ENCODE measurements around the gene ZC3H12A. TPM values are rescaled to one million over a fixed set of nuclear protein-coding genes. Genes with fewer than 3 reads are reported as not detected.

ZC3H12A gene
- total and polyA plus RNA-seq, 8 donors = 8.4 to 89.3 (median 29.0) TPM

DNA sequence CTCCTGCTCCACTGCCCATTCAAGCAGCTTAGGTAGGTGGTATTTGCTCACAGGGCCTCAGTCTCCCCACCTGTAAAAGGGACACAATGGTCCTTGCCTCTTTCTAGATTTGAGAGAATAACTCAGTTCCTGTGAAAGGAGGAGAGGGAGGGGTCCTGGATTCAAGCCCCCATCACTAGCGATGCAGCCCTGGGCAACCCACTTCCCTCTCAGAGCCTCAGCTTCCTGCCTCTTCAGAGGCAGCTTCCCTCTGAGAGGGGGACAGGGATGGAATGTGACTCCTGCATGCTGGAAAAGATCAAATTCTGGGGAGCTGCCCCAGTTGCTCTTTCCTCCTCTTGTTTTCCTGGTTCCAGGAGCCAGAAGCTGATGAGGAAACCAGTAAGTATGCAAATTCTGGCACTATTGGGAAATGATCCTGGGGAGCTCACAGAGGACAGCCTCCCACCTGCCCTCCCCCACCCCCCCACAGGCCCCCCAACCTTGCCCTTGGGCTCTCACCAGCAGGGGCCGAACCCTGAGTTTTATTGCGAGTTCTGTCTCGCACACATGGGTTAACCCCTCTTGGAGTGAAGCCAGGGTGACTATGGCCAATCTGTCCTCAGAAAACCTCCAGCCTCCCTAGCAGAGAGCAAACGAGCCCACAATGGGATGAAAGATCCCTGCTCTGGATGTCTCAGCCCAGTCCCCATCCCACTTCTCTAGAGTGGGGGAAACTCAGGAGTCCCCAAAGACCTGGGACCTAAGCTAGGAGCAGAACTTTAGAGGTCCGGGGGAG lies 11.7 kb downstream of the ZC3H12A start:
- H3K27ac ChIP-seq = peak overlapping the region; percentile 63 to 97 (median 83)

GRCh38 chr1:37486680-37487618 lies 12.6 kb downstream of the ZC3H12A start:
- peak overlapping the region; percentile 35 to 97 (median 83) for H3K27ac ChIP-seq
- no peaks in the 10 kb centered on the region for H3K27me3 ChIP-seq
- TF ChIP-seq POLR2AphosphoS5 (IDR thresholded peaks at IDR 0.05) (peak in 1 of 3 donors; percentile 56), CTCF (IDR thresholded peaks at IDR 0.05) (peak in 6 of 7 experiments; percentile 36 to 100 (median 98)), EP300 (IDR thresholded peaks at IDR 0.05) (no peak), POLR2A (IDR thresholded peaks at IDR 0.05) (no peak)
- WGBS, 5 donors = 11 to 23% (median 20%) methylated on average over 7 to 10 of the region's 10 CpGs
- peaks cover 39 to 72% (median 66%) of the 10 kb centered on the region in 4 donors for H3K36me3 ChIP-seq
- H3K4me1 ChIP-seq = peaks cover 44 to 60% (median 55%) of the 10 kb centered on the region in 4 donors
- DNase-seq = peak; percentile 85 to 90
- intact Hi-C loops (cut with DNase I; ENCODE audit: low total_unique reads) = no loop called here
- H3K4me3 ChIP-seq = no peak overlapping the region
- H3K9me3 ChIP-seq = no peaks in the 10 kb centered on the region

More for the DNA sequence above, 11.7 kb downstream of the ZC3H12A start:
- TF ChIP-seq EP300 (IDR thresholded peaks at IDR 0.05) (no peak), POLR2A (IDR thresholded peaks at IDR 0.05) (no peak), CTCF (IDR thresholded peaks at IDR 0.05) (no peak), POLR2AphosphoS5 (IDR thresholded peaks at IDR 0.05) (peak in 2 of 3 donors; percentile 8 to 62)
- Histone ChIP-seq H3K36me3 (peaks cover 39 to 72% (median 66%) of the 10 kb centered on the region in 4 donors), H3K27me3 (no peaks in the 10 kb centered on the region), H3K9me3 (no peaks in the 10 kb centered on the region), H3K4me3 (peak overlapping the region in 1 of 4 donors; percentile 22), H3K4me1 (peaks cover 44 to 69% (median 60%) of the 10 kb centered on the region in 4 donors)
- intact Hi-C loops (cut with DNase I; ENCODE audit: low total_unique reads) = no loop called here
- WGBS, 5 donors = 29 to 47% (median 40%) methylated on average over 4 to 6 of the region's 6 CpGs
- DNase-seq = peak in 1 of 2 donors; percentile 39

DNA sequence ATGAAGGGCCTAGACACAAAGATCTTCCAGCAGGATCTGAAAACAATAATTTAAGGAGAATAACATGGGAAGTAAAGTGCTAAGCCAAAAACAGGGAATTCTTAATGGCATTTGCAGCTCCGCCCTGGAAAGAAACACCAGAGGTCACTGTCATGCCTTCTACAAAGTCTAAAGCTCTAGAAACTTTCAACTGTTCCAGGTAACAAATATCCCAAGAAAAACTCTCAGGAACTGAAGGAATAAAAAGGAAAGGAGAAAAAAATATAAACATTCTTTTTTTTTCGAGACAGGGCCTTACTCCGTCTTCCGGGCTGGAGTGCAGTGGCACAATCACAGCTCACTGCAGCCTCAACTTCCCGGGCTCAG lies 13.2 kb downstream of the ZC3H12A start:
- peak overlapping the region in 4 of 5 donors; percentile 81 to 97 (median 90) for H3K27ac ChIP-seq
- WGBS, 5 donors = 80 to 84% (median 83%) methylated on average over 5 of the region's 5 CpGs
- intact Hi-C loops (cut with DNase I; ENCODE audit: low total_unique reads) = no loop called here
- no peaks in the 10 kb centered on the region for H3K27me3 ChIP-seq
- no peaks in the 10 kb centered on the region for H3K9me3 ChIP-seq
- no peak for DNase-seq
- TF ChIP-seq POLR2A (IDR thresholded peaks at IDR 0.05) (no peak), POLR2AphosphoS5 (IDR thresholded peaks at IDR 0.05) (no peak), CTCF (IDR thresholded peaks at IDR 0.05) (peak in 1 of 7 experiments; percentile 46)
- H3K4me1 ChIP-seq = peaks cover 44 to 54% (median 52%) of the 10 kb centered on the region in 4 donors
- H3K36me3 ChIP-seq = peaks cover 36 to 72% (median 66%) of the 10 kb centered on the region in 4 donors
- H3K4me3 ChIP-seq = no peak overlapping the region
